Tibial artery (tissue), 4 donors: ENCODE data around the gene HDAC4.

Experiments used
- DNase-seq, 2 donors: peaks; one replicate each; pipeline ENCODE4 v3.0.0-alpha.2; 2019
- H3K27ac ChIP-seq, 2 donors: fragments of 200-600 bp; sonication (generic) in 1 of 2; 1 replicate in 1 of 2; 2 replicates in 1 of 2; pipeline ENCODE4 v1.5.1; 2018 to 2019; ENCODE audit warnings: mild to moderate bottlenecking in 1 of 2
- H3K27me3 ChIP-seq, 2 donors: fragments of 200-600 bp; sonication (generic) in 1 of 2; one replicate each; pipeline versions ENCODE4 v1.5.1 to v1.6.0; 2016 to 2019
- H3K36me3 ChIP-seq, 3 donors: fragments of 200-600 bp; sonication (generic) in 2 of 3; one replicate each; pipeline ENCODE4 v1.5.1; 2016 to 2019; ENCODE audit warnings: mild to moderate bottlenecking in 2 of 3
- H3K4me1 ChIP-seq, 4 donors: fragments of 200-600 bp; sonication (generic) in 2 of 4; 1 replicate in 3 of 4; 2 replicates in 1 of 4; pipeline ENCODE4 v1.5.1; 2016 to 2019
- H3K4me3 ChIP-seq, 2 donors: fragments of 200-600 bp; sonication (generic) in 1 of 2; 1 replicate in 1 of 2; 2 replicates in 1 of 2; pipeline ENCODE4 v1.5.1; 2018 to 2019; ENCODE audit warnings: mild to moderate bottlenecking in 2 of 2
- H3K9me3 ChIP-seq, 3 donors: fragments of 200-600 bp; sonication (generic) in 1 of 3; one replicate each; pipeline ENCODE4 v1.5.1; 2016 to 2019
- CTCF ChIP-seq, 2 experiments: fragments of 200-600 bp in 1 of 2; fragments of 450-650 bp in 1 of 2; IDR thresholded peaks; one replicate each; pipeline ENCODE4 v1.5.1; 2017 to 2019; ENCODE audit warnings: antibody characterized with exemption in 2 of 2, mild to moderate bottlenecking in 1 of 2, moderate library complexity in 1 of 2
- intact Hi-C: fragments of 100-400 bp; cut with DNase I; formaldehyde crosslinking; loops from one replicate; pipeline ENCODE4 v1.15.0; 2023; ENCODE audit warnings: low total_unique reads

The HDAC4 gene

GRCh38 chr2:239330836-239331235 lies 70.0 kb downstream of the HDAC4 start:
- H3K9me3 ChIP-seq = no peaks in the 10 kb centered on the region
- H3K4me1 ChIP-seq = peaks cover 0 to 38% (median 31%) of the 10 kb centered on the region in 4 donors

DNA sequence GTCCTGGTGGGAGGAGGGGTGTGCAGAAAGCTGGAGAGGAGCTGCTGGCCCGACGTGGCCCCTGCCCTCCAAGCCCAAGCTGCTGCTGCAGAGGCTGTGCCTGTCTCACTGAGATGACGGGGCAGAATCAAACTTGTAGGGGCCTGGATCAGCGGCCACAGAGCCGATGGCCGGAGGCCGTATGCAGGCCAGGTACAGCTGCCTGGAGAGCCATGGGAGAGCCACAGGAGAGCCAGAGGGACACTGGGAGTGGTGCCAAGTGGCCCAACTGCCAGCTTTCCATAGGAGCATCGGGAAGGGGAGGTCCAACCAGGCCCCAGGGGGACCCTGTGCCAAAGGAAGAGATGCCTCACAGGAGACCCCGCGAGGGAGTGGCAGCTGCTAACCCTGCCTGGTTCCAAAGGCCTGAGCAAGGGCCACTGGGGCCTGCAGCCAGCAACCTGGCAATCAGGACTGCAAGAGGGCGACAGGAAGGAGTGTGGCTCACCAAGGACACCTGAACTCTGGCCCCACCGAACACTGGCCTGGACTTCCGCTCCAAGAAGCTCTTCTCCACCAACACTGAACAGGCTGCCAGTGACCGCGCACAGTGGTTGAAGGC lies 70.7 kb downstream of the HDAC4 start:
- no peak for DNase-seq
- H3K4me1 ChIP-seq = peaks cover 0 to 38% (median 31%) of the 10 kb centered on the region in 4 donors

More at GRCh38 chr2:239330836-239331235, 70.0 kb downstream of the HDAC4 start:
- H3K36me3 ChIP-seq = no peaks in the 10 kb centered on the region
- intact Hi-C loops = no loop called here
- no peak for DNase-seq
- no peak overlapping the region for H3K27ac ChIP-seq
- no peaks in the 10 kb centered on the region for H3K27me3 ChIP-seq
- TF ChIP-seq CTCF (IDR thresholded peaks at IDR 0.05) = no peak
- no peak overlapping the region for H3K4me3 ChIP-seq

DNA sequence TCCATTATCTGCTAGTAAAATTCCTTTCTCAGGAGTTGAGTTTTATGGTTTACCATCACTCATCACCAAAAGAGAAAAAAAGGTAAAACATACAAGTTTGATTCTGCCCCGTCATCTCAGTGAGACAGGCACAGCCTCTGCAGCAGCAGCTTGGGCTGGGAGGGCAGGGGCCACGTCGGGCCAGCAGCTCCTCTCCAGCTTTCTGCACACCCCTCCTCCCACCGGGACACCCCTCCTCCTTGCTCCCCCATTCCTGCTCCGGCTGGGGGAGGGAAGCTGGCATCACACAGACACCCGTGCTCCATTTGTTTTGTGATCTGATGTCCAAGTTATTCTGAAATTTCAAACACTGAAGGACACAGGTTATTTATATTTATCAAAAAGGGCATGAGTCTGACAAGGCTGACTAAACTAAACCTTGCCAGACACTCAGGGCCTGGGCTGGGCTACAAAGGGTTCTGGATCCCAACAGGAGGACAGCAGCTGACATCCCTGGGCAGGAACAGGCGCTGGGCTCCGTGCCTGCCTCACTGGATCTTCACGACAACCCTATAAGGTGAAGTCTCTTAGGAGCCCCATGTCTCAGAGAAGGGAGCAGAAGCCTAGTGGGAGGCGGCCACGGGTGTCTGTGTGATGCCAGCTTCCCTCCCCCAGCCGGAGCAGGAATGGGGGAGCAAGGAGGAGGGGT lies 71.4 kb downstream of the HDAC4 start:
- H3K4me3 ChIP-seq = no peak overlapping the region
- DNase-seq = peak in 1 of 2 donors; percentile 59
- intact Hi-C loops = loop anchor here (2.0 kb wide), 1 partner anchor 71 kb away; the partner anchor contains the start of gene HDAC4
- no peaks in the 10 kb centered on the region for H3K36me3 ChIP-seq
- no peaks in the 10 kb centered on the region for H3K9me3 ChIP-seq
- peak overlapping the region; percentile 75 to 78 for H3K27ac ChIP-seq
- no peaks in the 10 kb centered on the region for H3K27me3 ChIP-seq
- TF ChIP-seq CTCF (IDR thresholded peaks at IDR 0.05) = no peak
- H3K4me1 ChIP-seq = peaks cover 0 to 38% (median 31%) of the 10 kb centered on the region in 4 donors

More for the DNA sequence above, 70.7 kb downstream of the HDAC4 start:
- Histone ChIP-seq H3K27me3 (no peaks in the 10 kb centered on the region), H3K27ac (peak overlapping the region; percentile 75 to 78), H3K36me3 (no peaks in the 10 kb centered on the region), H3K9me3 (no peaks in the 10 kb centered on the region), H3K4me3 (no peak overlapping the region)
- intact Hi-C loops = loop anchor here (2.0 kb wide), 1 partner anchor 71 kb away; the partner anchor contains the start of gene HDAC4
- no peak for TF ChIP-seq CTCF (IDR thresholded peaks at IDR 0.05)

GRCh38 chr2:239328351-239329191 lies 72.2 kb downstream of the HDAC4 start:
- no peaks in the 10 kb centered on the region for H3K9me3 ChIP-seq
- H3K27ac ChIP-seq = peak overlapping the region; percentile 75 to 78
- H3K27me3 ChIP-seq = no peaks in the 10 kb centered on the region
- DNase-seq = peak; percentile 68 to 89
- peaks cover 0 to 38% (median 31%) of the 10 kb centered on the region in 4 donors for H3K4me1 ChIP-seq
- TF ChIP-seq CTCF (IDR thresholded peaks at IDR 0.05) = no peak
- no peak overlapping the region for H3K4me3 ChIP-seq
- no peaks in the 10 kb centered on the region for H3K36me3 ChIP-seq
- intact Hi-C loops = loop anchor here (2.0 kb wide), 1 partner anchor 72 kb away; the partner anchor contains the start of gene HDAC4

DNA sequence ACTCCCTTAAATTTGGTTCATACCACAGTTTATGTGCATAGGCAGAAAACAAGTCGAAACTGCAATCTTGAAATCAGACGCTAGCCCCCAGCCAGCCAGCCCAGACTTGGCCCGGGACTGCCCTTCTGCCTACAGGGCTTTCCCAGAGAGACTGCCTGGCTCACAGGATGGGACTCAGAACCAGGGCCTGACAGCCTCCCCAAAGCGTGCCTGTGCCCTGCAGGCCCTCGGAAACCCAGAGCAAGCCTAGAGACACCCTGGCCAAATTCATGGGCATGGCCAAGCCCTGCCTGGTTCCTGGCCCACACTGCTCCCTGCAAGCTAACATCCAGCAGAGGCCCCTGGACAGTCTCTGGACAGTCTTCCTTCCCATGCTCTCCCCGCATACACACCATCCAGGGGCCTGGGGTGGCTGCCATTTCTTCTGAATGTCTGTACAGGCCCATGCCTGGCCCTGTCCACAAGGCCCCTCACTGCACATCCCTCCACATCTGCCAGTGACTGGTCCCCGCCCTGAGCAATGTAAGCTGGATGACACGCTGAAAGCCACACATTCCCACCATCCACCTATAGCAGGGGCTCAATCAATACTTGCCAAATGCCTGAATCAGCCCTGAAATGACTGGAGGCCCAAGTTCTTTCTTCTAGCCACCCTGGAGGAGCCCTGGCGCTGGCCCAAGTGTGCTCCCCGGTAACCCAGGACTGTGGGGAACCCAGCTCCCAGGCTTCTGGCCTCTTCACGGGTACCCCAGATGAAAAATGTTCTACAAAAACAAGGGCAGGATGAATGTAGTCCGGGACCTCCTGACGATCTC lies 73.1 kb downstream of the HDAC4 start:
- DNase-seq = peak in 1 of 2 donors; percentile 63
- intact Hi-C loops = loop anchor here (2.0 kb wide), 1 partner anchor 73 kb away; the partner anchor contains the start of gene HDAC4
- no peak for TF ChIP-seq CTCF (IDR thresholded peaks at IDR 0.05)
- Histone ChIP-seq H3K9me3 (no peaks in the 10 kb centered on the region), H3K4me1 (peaks cover 0 to 42% (median 31%) of the 10 kb centered on the region in 4 donors), H3K27ac (peak overlapping the region; percentile 75 to 78), H3K4me3 (no peak overlapping the region), H3K27me3 (no peaks in the 10 kb centered on the region), H3K36me3 (no peaks in the 10 kb centered on the region)
